ENCODE measurements around the gene DNAJB13.

DNA sequence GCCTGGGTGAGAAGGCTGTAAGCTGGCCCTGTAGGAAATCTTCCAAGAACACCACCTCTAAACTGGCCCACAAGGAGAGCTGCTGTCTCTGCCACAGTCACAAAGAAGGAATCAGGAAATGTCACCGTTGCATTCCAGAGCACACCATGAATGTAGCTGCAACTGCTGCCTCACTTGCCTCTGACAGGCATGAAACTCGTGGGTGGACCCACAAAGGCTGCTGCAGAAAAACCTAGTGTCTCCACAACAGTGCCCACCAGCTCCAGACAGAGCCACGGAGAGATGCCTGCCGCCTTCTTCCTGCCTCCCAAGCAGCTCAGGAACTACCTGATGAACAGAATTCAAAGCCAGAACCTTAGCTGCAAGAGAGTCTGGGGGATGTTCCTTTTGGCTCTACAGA is 10.5 kb downstream of the DNAJB13 start:
- TF ChIP-seq, protein P1, sequence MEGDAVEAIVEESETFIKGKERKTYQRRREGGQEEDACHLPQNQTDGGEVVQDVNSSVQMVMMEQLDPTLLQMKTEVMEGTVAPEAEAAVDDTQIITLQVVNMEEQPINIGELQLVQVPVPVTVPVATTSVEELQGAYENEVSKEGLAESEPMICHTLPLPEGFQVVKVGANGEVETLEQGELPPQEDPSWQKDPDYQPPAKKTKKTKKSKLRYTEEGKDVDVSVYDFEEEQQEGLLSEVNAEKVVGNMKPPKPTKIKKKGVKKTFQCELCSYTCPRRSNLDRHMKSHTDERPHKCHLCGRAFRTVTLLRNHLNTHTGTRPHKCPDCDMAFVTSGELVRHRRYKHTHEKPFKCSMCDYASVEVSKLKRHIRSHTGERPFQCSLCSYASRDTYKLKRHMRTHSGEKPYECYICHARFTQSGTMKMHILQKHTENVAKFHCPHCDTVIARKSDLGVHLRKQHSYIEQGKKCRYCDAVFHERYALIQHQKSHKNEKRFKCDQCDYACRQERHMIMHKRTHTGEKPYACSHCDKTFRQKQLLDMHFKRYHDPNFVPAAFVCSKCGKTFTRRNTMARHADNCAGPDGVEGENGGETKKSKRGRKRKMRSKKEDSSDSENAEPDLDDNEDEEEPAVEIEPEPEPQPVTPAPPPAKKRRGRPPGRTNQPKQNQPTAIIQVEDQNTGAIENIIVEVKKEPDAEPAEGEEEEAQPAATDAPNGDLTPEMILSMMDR (IDR thresholded peaks at IDR 0.05): no peak
- no peak for TF ChIP-seq EZH2 (IDR thresholded peaks at IDR 0.05; ENCODE audit: borderline replicate concordance, insufficient read depth, low read depth, low read length, poor library complexity, severe bottlenecking)
